CD14-positive monocyte (primary cell): Measurements from ENCODE around the gene PTTG1. TPM values are rescaled to one million over a fixed set of nuclear protein-coding genes. Genes with fewer than 3 reads are reported as not detected.

ENCODE experiments used
- DNase-seq, 3 donors: peaks; one replicate each; pipeline ENCODE4 v3.0.0-alpha.2; 2011 to 2022
- H2AFZ ChIP-seq: 2 replicates; pipeline ENCODE4 v1.6.0; 2012; ENCODE audit warnings: mild to moderate bottlenecking, low read depth, low read length, inconsistent platforms; ENCODE audit not compliant: insufficient read depth, poor library complexity, severe bottlenecking
- H3K27ac ChIP-seq, 2 donors: 1 replicate in 1 of 2; 2 replicates in 1 of 2; pipeline ENCODE4 v1.5.1; 2012 to 2013; ENCODE audit warnings: low read length in 2 of 2, control low read depth in 1 of 2, inconsistent platforms in 1 of 2, low read depth in 1 of 2, mild to moderate bottlenecking in 1 of 2
- H3K27me3 ChIP-seq, 2 donors: one replicate each; pipeline versions ENCODE4 v1.6.0 to v1.6.1; 2011 to 2013; ENCODE audit warnings: low read length in 2 of 2; ENCODE audit not compliant: control insufficient read depth in 2 of 2, insufficient read depth in 2 of 2
- H3K36me3 ChIP-seq, 2 donors: replicated peaks in 1 of 2; 1 replicate in 1 of 2; 2 replicates in 1 of 2; pipeline versions ENCODE4 v1.5.1 to v1.6.1; 2012 to 2013; ENCODE audit warnings: low read length in 2 of 2, control low read depth in 1 of 2, inconsistent platforms in 1 of 2, mild to moderate bottlenecking in 1 of 2; ENCODE audit not compliant: insufficient read depth in 2 of 2, control insufficient read depth in 1 of 2
- H3K4me1 ChIP-seq, 2 donors: 1 replicate in 1 of 2; 2 replicates in 1 of 2; pipeline versions ENCODE4 v1.5.1 to v1.6.1; 2012 to 2013; ENCODE audit warnings: low read length in 2 of 2, control low read depth in 1 of 2, inconsistent platforms in 1 of 2, mild to moderate bottlenecking in 1 of 2, moderate library complexity in 1 of 2; ENCODE audit not compliant: insufficient read depth in 2 of 2, control insufficient read depth in 1 of 2
- H3K4me2 ChIP-seq: replicated peaks from 2 replicates; pipeline ENCODE3; 2012; ENCODE audit warnings: low read length, moderate library complexity, mild to moderate bottlenecking; ENCODE audit not compliant: poor library complexity, severe bottlenecking; ENCODE audit errors: extremely low read depth
- H3K4me3 ChIP-seq, 3 experiments: fragments of 200-600 bp in 1 of 3; sonication (generic) in 1 of 3; replicated peaks in 1 of 3; 1 replicate in 2 of 3; 2 replicates in 1 of 3; pipeline ENCODE4 v1.5.1; 2011 to 2013; ENCODE audit warnings: low read length in 3 of 3, mild to moderate bottlenecking in 3 of 3, control low read depth in 2 of 3, low read depth in 2 of 3, inconsistent platforms in 1 of 3, moderate library complexity in 1 of 3
- H3K79me2 ChIP-seq: 2 replicates; pipeline ENCODE4 v1.6.0; 2012; ENCODE audit warnings: mild to moderate bottlenecking, control low read depth, inconsistent platforms, low read length, moderate library complexity; ENCODE audit not compliant: insufficient read depth
- H3K9ac ChIP-seq: 2 replicates; pipeline ENCODE4 v1.6.0; 2017; ENCODE audit warnings: low read length, mild to moderate bottlenecking; ENCODE audit not compliant: insufficient read depth, poor library complexity, severe bottlenecking
- H3K9me3 ChIP-seq, 2 donors: replicated peaks in 1 of 2; 1 replicate in 1 of 2; 2 replicates in 1 of 2; pipeline versions ENCODE4 v1.5.1 to v1.6.1; 2012 to 2013; ENCODE audit warnings: low read length in 2 of 2, control low read depth in 1 of 2; ENCODE audit not compliant: control insufficient read depth in 1 of 2, insufficient read depth in 1 of 2
- H4K20me1 ChIP-seq: 2 replicates; pipeline ENCODE4 v1.6.0; 2012; ENCODE audit warnings: mild to moderate bottlenecking, low read length, control low read depth, moderate library complexity; ENCODE audit not compliant: insufficient read depth
- H3K27ac Mint-ChIP-seq, 7 donors: one replicate each; pipeline ENCODE4 v1.8.0; 2020; ENCODE audit warnings: mild to moderate bottlenecking in 7 of 7, mixed read lengths in 7 of 7, moderate library complexity in 6 of 7, inconsistent platforms in 2 of 7
- H3K27me3 Mint-ChIP-seq, 3 donors: one replicate each; pipeline ENCODE4 v1.8.0; 2021 to 2022; ENCODE audit warnings: low read depth in 3 of 3, mild to moderate bottlenecking in 3 of 3, mixed read lengths in 3 of 3, moderate library complexity in 3 of 3, inconsistent platforms in 1 of 3
- H3K36me3 Mint-ChIP-seq, 2 donors: one replicate each; pipeline ENCODE4 v1.8.0; 2020; ENCODE audit warnings: mixed read lengths in 2 of 2, inconsistent platforms in 1 of 2, mild to moderate bottlenecking in 1 of 2
- H3K4me1 Mint-ChIP-seq: one replicate; pipeline ENCODE4 v1.8.0; 2020; ENCODE audit warnings: mild to moderate bottlenecking, mixed read lengths
- H3K4me3 Mint-ChIP-seq, 2 donors: one replicate each; pipeline ENCODE4 v1.8.0; 2020; ENCODE audit warnings: mild to moderate bottlenecking in 2 of 2, mixed read lengths in 2 of 2, moderate library complexity in 1 of 2
- H3K9me3 Mint-ChIP-seq, 7 donors: one replicate each; pipeline ENCODE4 v1.8.0; 2020 to 2022; ENCODE audit warnings: mixed read lengths in 7 of 7, mild to moderate bottlenecking in 6 of 7, moderate library complexity in 6 of 7, inconsistent platforms in 2 of 7
- CTCF ChIP-seq: fragments of 200-600 bp; IDR thresholded peaks from one replicate; pipeline ENCODE4 v1.8.0; 2022; ENCODE audit warnings: antibody characterized with exemption, mild to moderate bottlenecking
- WGBS: methylation state at CpG from one replicate; pipeline ENCODE4 v1.1.5; 2013; ENCODE audit warnings: missing lambda C conversion rate; ENCODE audit not compliant: insufficient coverage; 5-methylcytosine and 5-hydroxymethylcytosine counted together
- intact Hi-C, 2 donors: fragments of 100-400 bp; cut with micrococcal nuclease; formaldehyde crosslinking; loops; one replicate each; pipeline versions ENCODE4 v1.15.0 to v1.15.1; 2023
- polyA plus RNA-seq, 3 donors: library from polyadenylated mRNA; depleted of rRNA in 1 of 3; unstranded in 2 of 3; stranded (reverse) in 1 of 3; fragments of 300-500 nt in 2 of 3; fragments of >200 nt in 1 of 3; fragmentation: Illumina TruSeq in 2 of 3; gene quantifications; 1 replicate in 2 of 3; 2 replicates in 1 of 3; pipeline ENCODE4 v1.2.3, GENCODE V29; 2012 to 2021

The PTTG1 gene
- polyA plus RNA-seq, 3 donors = 2.5 to 3.6 (median 3.3) TPM

- intact Hi-C loops = no loop called here
- no peaks in the 10 kb centered on the region for H3K36me3 ChIP-seq
- H3K9ac ChIP-seq = no peak overlapping the region
- Mint-ChIP-seq H3K27me3 (peaks cover 2 to 9% (median 7%) of the 10 kb centered on the region in 3 donors), H3K9me3 (no peaks in the 10 kb centered on the region), H3K4me1 (peaks cover 52% of the 10 kb centered on the region), H3K36me3 (peaks cover 0 to 3% of the 10 kb centered on the region in 2 donors), H3K4me3 (peak overlapping the region; percentile 64 to 83), H3K27ac (peak overlapping the region in 6 of 7 donors; percentile 3 to 45 (median 26))
- H3K4me2 ChIP-seq = peak overlapping the region; percentile 88
- DNase-seq = no peak
- no peak for TF ChIP-seq CTCF
- WGBS = 12% methylated on average over 15 of the region's 20 CpGs
- H3K4me1 ChIP-seq = peaks cover 43 to 52% of the 10 kb centered on the region in 2 donors
- H3K79me2 ChIP-seq = no peaks in the 10 kb centered on the region
- peak overlapping the region; percentile 43 for H2AFZ ChIP-seq
- peak overlapping the region in 1 of 3 experiments; percentile 75 for H3K4me3 ChIP-seq
- H4K20me1 ChIP-seq = no peaks in the 10 kb centered on the region
- no peaks in the 10 kb centered on the region for H3K27me3 ChIP-seq
- no peak overlapping the region for H3K27ac ChIP-seq
- no peaks in the 10 kb centered on the region for H3K9me3 ChIP-seq
These were observed 47.8 kb downstream of the PTTG1 start for GRCh38 chr5:160469156-160470144.

GRCh38 chr5:160470437-160471361, 49.0 kb downstream of the PTTG1 start:
- Mint-ChIP-seq H3K4me1 (peaks cover 52% of the 10 kb centered on the region), H3K27me3 (peaks cover 2 to 9% (median 7%) of the 10 kb centered on the region in 3 donors), H3K4me3 (peak overlapping the region in 1 of 2 donors; percentile 36), H3K27ac (peak overlapping the region in 3 of 7 donors; percentile 3 to 56 (median 55)), H3K9me3 (no peaks in the 10 kb centered on the region), H3K36me3 (peaks cover 0 to 3% of the 10 kb centered on the region in 2 donors)
- no peaks in the 10 kb centered on the region for H3K36me3 ChIP-seq
- peak overlapping the region; percentile 3 for H3K4me2 ChIP-seq
- peak in 1 of 3 donors; percentile 32 for DNase-seq
- WGBS = 0% methylated on average over 2 of the region's 7 CpGs
- H3K27ac ChIP-seq = peak overlapping the region in 1 of 2 donors; percentile 21
- H3K4me3 ChIP-seq = peak overlapping the region in 1 of 3 experiments; percentile 75
- H3K27me3 ChIP-seq = no peaks in the 10 kb centered on the region
- H3K9me3 ChIP-seq = no peaks in the 10 kb centered on the region
- H4K20me1 ChIP-seq = no peaks in the 10 kb centered on the region
- H3K9ac ChIP-seq = no peak overlapping the region
- H3K79me2 ChIP-seq = no peaks in the 10 kb centered on the region
- intact Hi-C loops = no loop called here
- no peak overlapping the region for H2AFZ ChIP-seq
- H3K4me1 ChIP-seq = peaks cover 43 to 52% of the 10 kb centered on the region in 2 donors
- no peak for TF ChIP-seq CTCF
